Naive thymus-derived CD4-positive, alpha-beta T cell (primary cell): ENCODE results near the gene NDUFS8. TPM values are rescaled to one million over a fixed set of nuclear protein-coding genes. Genes with fewer than 3 reads are reported as not detected.

ENCODE experiments used
- ATAC-seq: fragments of 150-1000 bp; cut with Tn5 transposase; 2 replicates; pipeline ENCODE4 v1.10.0; 2021; ENCODE audit warnings: mild to moderate bottlenecking, moderate library complexity
- CTCF ChIA-PET: fragments of 350-600 bp; sonication (Branson Sonifier 250); formaldehyde crosslinking; loops from one replicate; lab custom pipeline; 2021; ENCODE audit warnings: antibody characterized with exemption; lab: Charles Lee
- POLR2A ChIA-PET: fragments of 350-600 bp; sonication (Branson Sonifier 250); formaldehyde crosslinking; loops from one replicate; lab custom pipeline; 2021; ENCODE audit warnings: antibody characterized with exemption, inconsistent platforms; lab: Charles Lee
- DNase-seq, 9 donors: peaks; one replicate each; pipeline versions ENCODE4 v3.0.0 to v3.0.0-alpha.2; 2020 to 2022; ENCODE audit warnings: mixed read lengths in 1 of 9
- H3K27ac ChIP-seq: one replicate; pipeline ENCODE4 v1.7.0; 2013; ENCODE audit warnings: mild to moderate bottlenecking, low read depth, low read length, moderate library complexity
- H3K27me3 ChIP-seq, 2 donors: one replicate each; pipeline ENCODE4 v1.7.0; 2013; ENCODE audit warnings: low read length in 2 of 2, mild to moderate bottlenecking in 2 of 2, moderate library complexity in 2 of 2; ENCODE audit not compliant: control insufficient read depth in 2 of 2, insufficient read depth in 2 of 2
- H3K36me3 ChIP-seq, 3 experiments: 1 replicate in 2 of 3; 2 replicates in 1 of 3; pipeline ENCODE4 v1.7.0; 2013; ENCODE audit warnings: low read length in 3 of 3, mild to moderate bottlenecking in 3 of 3, moderate library complexity in 1 of 3; ENCODE audit not compliant: insufficient read depth in 3 of 3, control insufficient read depth in 2 of 3
- H3K4me1 ChIP-seq, 2 donors: one replicate each; pipeline ENCODE4 v1.7.0; 2013; ENCODE audit warnings: low read length in 2 of 2, mild to moderate bottlenecking in 2 of 2, moderate library complexity in 1 of 2; ENCODE audit not compliant: control insufficient read depth in 2 of 2, insufficient read depth in 2 of 2
- H3K4me3 ChIP-seq: 2 replicates; pipeline ENCODE4 v1.7.0; 2013; ENCODE audit warnings: mild to moderate bottlenecking, low read length
- H3K9me3 ChIP-seq, 3 experiments: 1 replicate in 2 of 3; 2 replicates in 1 of 3; pipeline ENCODE4 v1.7.0; 2013; ENCODE audit warnings: low read length in 3 of 3; ENCODE audit not compliant: control insufficient read depth in 2 of 3
- H3K27ac Mint-ChIP-seq, 9 donors: one replicate each; pipeline ENCODE4 v1.8.0; 2020 to 2022; ENCODE audit warnings: mixed read lengths in 9 of 9, mild to moderate bottlenecking in 8 of 9, moderate library complexity in 5 of 9, inconsistent platforms in 2 of 9
- H3K27me3 Mint-ChIP-seq, 5 donors: one replicate each; pipeline ENCODE4 v1.8.0; 2021 to 2022; ENCODE audit warnings: mixed read lengths in 5 of 5, mild to moderate bottlenecking in 1 of 5
- H3K36me3 Mint-ChIP-seq, 5 donors: one replicate each; pipeline ENCODE4 v1.8.0; 2020 to 2022; ENCODE audit warnings: mixed read lengths in 5 of 5, mild to moderate bottlenecking in 3 of 5, inconsistent platforms in 1 of 5
- H3K4me1 Mint-ChIP-seq, 7 donors: one replicate each; pipeline ENCODE4 v1.8.0; 2020 to 2022; ENCODE audit warnings: mixed read lengths in 7 of 7, mild to moderate bottlenecking in 3 of 7, inconsistent platforms in 1 of 7
- H3K4me3 Mint-ChIP-seq, 10 donors: one replicate each; pipeline ENCODE4 v1.8.0; 2020 to 2022; ENCODE audit warnings: mild to moderate bottlenecking in 10 of 10, mixed read lengths in 10 of 10, moderate library complexity in 6 of 10, inconsistent platforms in 2 of 10
- H3K9me3 Mint-ChIP-seq, 11 donors: one replicate each; pipeline ENCODE4 v1.8.0; 2020 to 2022; ENCODE audit warnings: mixed read lengths in 11 of 11, mild to moderate bottlenecking in 4 of 11, inconsistent platforms in 1 of 11, moderate library complexity in 1 of 11
- intact Hi-C, 2 donors: fragments of 100-400 bp; cut with micrococcal nuclease; formaldehyde crosslinking; loops; one replicate each; pipeline ENCODE4 v1.15.1; 2023
- polyA plus RNA-seq, 2 donors: library from polyadenylated mRNA; unstranded; fragments of 300-500 nt; fragmentation: Illumina TruSeq; gene quantifications; one replicate each; pipeline ENCODE4 v1.2.3, GENCODE V29; 2021
- total RNA-seq, 6 experiments: library from RNA in 5 of 6; stranded (reverse) in 5 of 6; gene quantifications; 1 replicate in 5 of 6; 2 replicates in 1 of 6; pipeline ENCODE4 v1.2.3 and lab custom pipeline; 2021 to 2026

NDUFS8 gene
- total and polyA plus RNA-seq, 7 experiments from 2014 or later, result 67.1 to 197 (median 87.6) TPM

GRCh38 chr11:68040101-68040956, 9.8 kb downstream of the NDUFS8 start:
- no peaks in the 10 kb centered on the region for H3K27me3 ChIP-seq
- ATAC-seq (peak; percentile 49), DNase-seq (peak; percentile 42 to 63 (median 55))
- H3K27ac ChIP-seq, result peak overlapping the region; percentile 88
- Mint-ChIP-seq H3K36me3 (peaks cover 0 to 4% (median 0%) of the 10 kb centered on the region in 5 donors), H3K4me1 (peaks cover 14 to 30% (median 25%) of the 10 kb centered on the region in 7 donors), H3K4me3 (peak overlapping the region; percentile 87 to 94 (median 90)), H3K27ac (peak overlapping the region; percentile 92 to 98 (median 94)), H3K27me3 (no peaks in the 10 kb centered on the region), H3K9me3 (no peaks in the 10 kb centered on the region)
- intact Hi-C loops, result loop anchor here (1.0 kb wide), 3 partner anchors 10 to 420 kb away; partner anchors contain the start of genes CHKA (in 1 of the 2), NDUFS8 (in 1 of the 2) and PPP6R3 (in 1 of the 2)
- no peaks in the 10 kb centered on the region for H3K9me3 ChIP-seq
- ChIA-PET CTCF (no interaction called here), POLR2A (interaction anchor here (0.6 to 1.1 kb wide), 4 partner anchors 9 to 231 kb away, joined by 3 read pairs; no protein-coding TSS in a partner anchor)
- H3K36me3 ChIP-seq, result peaks cover 0 to 39% (median 0%) of the 10 kb centered on the region in 3 experiments
- H3K4me3 ChIP-seq, result peak overlapping the region; percentile 84
- peaks cover 8 to 19% of the 10 kb centered on the region in 2 donors for H3K4me1 ChIP-seq

GRCh38 chr11:68040957-68041591, 10.6 kb downstream of the NDUFS8 start:
- Histone ChIP-seq H3K36me3 (peaks cover 0 to 42% (median 0%) of the 10 kb centered on the region in 3 experiments), H3K27ac (peak overlapping the region; percentile 88), H3K9me3 (no peaks in the 10 kb centered on the region), H3K27me3 (no peaks in the 10 kb centered on the region), H3K4me1 (peaks cover 8 to 17% of the 10 kb centered on the region in 2 donors), H3K4me3 (peak overlapping the region; percentile 84)
- Mint-ChIP-seq H3K27me3 (no peaks in the 10 kb centered on the region), H3K9me3 (no peaks in the 10 kb centered on the region), H3K4me1 (peaks cover 14 to 30% (median 22%) of the 10 kb centered on the region in 7 donors), H3K27ac (peak overlapping the region; percentile 92 to 98 (median 94)), H3K36me3 (peaks cover 0 to 4% (median 0%) of the 10 kb centered on the region in 5 donors), H3K4me3 (peak overlapping the region; percentile 87 to 94 (median 90))
- CTCF ChIA-PET, result interaction anchor here (0.6 kb wide), 1 partner anchor 977 kb away, joined by 3 read pairs; no protein-coding TSS in a partner anchor
- POLR2A ChIA-PET, result interaction anchor here (0.6 to 1.2 kb wide), 5 partner anchors 9 to 230 kb away, joined by 3 to 4 read pairs (median 3); no protein-coding TSS in a partner anchor
- DNase-seq (no peak), ATAC-seq (no peak)
- intact Hi-C loops, result loop anchor here (1.0 kb wide), 3 partner anchors 11 to 419 kb away; partner anchors contain the start of genes CHKA (in 1 of the 2), NDUFS8 (in 1 of the 2) and PPP6R3 (in 1 of the 2)

GRCh38 chr11:68041617-68042218, 11.2 kb downstream of the NDUFS8 start:
- Mint-ChIP-seq H3K4me1 (peaks cover 12 to 29% (median 19%) of the 10 kb centered on the region in 7 donors), H3K27me3 (no peaks in the 10 kb centered on the region), H3K4me3 (peak overlapping the region in 9 of 10 donors; percentile 26 to 93 (median 45)), H3K9me3 (no peaks in the 10 kb centered on the region), H3K27ac (peak overlapping the region; percentile 45 to 96 (median 81)), H3K36me3 (peaks cover 0 to 4% (median 0%) of the 10 kb centered on the region in 5 donors)
- ChIA-PET POLR2A (interaction anchor here (1.2 kb wide), 1 partner anchor 11 kb away, joined by 4 read pairs; no protein-coding TSS in a partner anchor), CTCF (interaction anchor here (0.6 kb wide), 1 partner anchor 978 kb away, joined by 3 read pairs; no protein-coding TSS in a partner anchor)
- peaks cover 8 to 15% of the 10 kb centered on the region in 2 donors for H3K4me1 ChIP-seq
- peaks cover 0 to 44% (median 0%) of the 10 kb centered on the region in 3 experiments for H3K36me3 ChIP-seq
- H3K4me3 ChIP-seq, result no peak overlapping the region
- ATAC-seq (no peak), DNase-seq (no peak)
- peak overlapping the region; percentile 88 for H3K27ac ChIP-seq
- intact Hi-C loops, result no loop called here
- H3K9me3 ChIP-seq, result no peaks in the 10 kb centered on the region
- no peaks in the 10 kb centered on the region for H3K27me3 ChIP-seq

GRCh38 chr11:68042219-68043028, 11.9 kb downstream of the NDUFS8 start:
- Histone ChIP-seq H3K27me3 (no peaks in the 10 kb centered on the region), H3K4me1 (peaks cover 8% of the 10 kb centered on the region in 2 donors), H3K9me3 (no peaks in the 10 kb centered on the region), H3K27ac (peak overlapping the region; percentile 47), H3K4me3 (no peak overlapping the region), H3K36me3 (peaks cover 0 to 49% (median 0%) of the 10 kb centered on the region in 3 experiments)
- intact Hi-C loops, result no loop called here
- peaks cover 0 to 4% (median 0%) of the 10 kb centered on the region in 5 donors for H3K36me3 Mint-ChIP-seq
- ATAC-seq (no peak), DNase-seq (no peak)
- H3K4me3 Mint-ChIP-seq, result peak overlapping the region in 1 of 10 donors; percentile 93
- peak overlapping the region in 5 of 9 donors; percentile 45 to 92 (median 64) for H3K27ac Mint-ChIP-seq
- ChIA-PET CTCF (no interaction called here), POLR2A (interaction anchor here (0.9 to 1.2 kb wide), 3 partner anchors 11 to 172 kb away, joined by 3 to 4 read pairs (median 3); partner anchors contain the start of gene NDUFS8)
- no peaks in the 10 kb centered on the region for H3K9me3 Mint-ChIP-seq
- peaks cover 6 to 22% (median 12%) of the 10 kb centered on the region in 7 donors for H3K4me1 Mint-ChIP-seq
- no peaks in the 10 kb centered on the region for H3K27me3 Mint-ChIP-seq

- peaks cover 6 to 17% (median 10%) of the 10 kb centered on the region in 7 donors for H3K4me1 Mint-ChIP-seq
- peaks cover 0 to 4% (median 0%) of the 10 kb centered on the region in 5 donors for H3K36me3 Mint-ChIP-seq
- H3K27ac Mint-ChIP-seq, result no peak overlapping the region
- DNase-seq, result no peak
- Histone ChIP-seq H3K9me3 (no peaks in the 10 kb centered on the region), H3K36me3 (peaks cover 0 to 54% (median 0%) of the 10 kb centered on the region in 3 experiments), H3K27ac (no peak overlapping the region), H3K27me3 (no peaks in the 10 kb centered on the region), H3K4me1 (peaks cover 5 to 8% of the 10 kb centered on the region in 2 donors), H3K4me3 (no peak overlapping the region)
- no peak overlapping the region for H3K4me3 Mint-ChIP-seq
- intact Hi-C loops, result no loop called here
- CTCF ChIA-PET, result no interaction called here
- no peaks in the 10 kb centered on the region for H3K9me3 Mint-ChIP-seq
- POLR2A ChIA-PET, result interaction anchor here (0.9 to 1.0 kb wide), 2 partner anchors 12 to 171 kb away, joined by 3 read pairs; partner anchors contain the start of gene NDUFS8
- H3K27me3 Mint-ChIP-seq, result no peaks in the 10 kb centered on the region
- ATAC-seq, result no peak
These were observed 12.5 kb downstream of the NDUFS8 start for GRCh38 chr11:68043029-68043348.
